Measurements from ENCODE around the gene KLHDC3. TPM values are rescaled to one million over a fixed set of nuclear protein-coding genes. Genes with fewer than 3 reads are reported as not detected.

KLHDC3 gene
- total and polyA plus RNA-seq, 2 of the 13 experiments (the other 11 are each of a cell fraction or from before 2014, with no cell fraction given), result 78.3 to 91.5 TPM

DNA sequence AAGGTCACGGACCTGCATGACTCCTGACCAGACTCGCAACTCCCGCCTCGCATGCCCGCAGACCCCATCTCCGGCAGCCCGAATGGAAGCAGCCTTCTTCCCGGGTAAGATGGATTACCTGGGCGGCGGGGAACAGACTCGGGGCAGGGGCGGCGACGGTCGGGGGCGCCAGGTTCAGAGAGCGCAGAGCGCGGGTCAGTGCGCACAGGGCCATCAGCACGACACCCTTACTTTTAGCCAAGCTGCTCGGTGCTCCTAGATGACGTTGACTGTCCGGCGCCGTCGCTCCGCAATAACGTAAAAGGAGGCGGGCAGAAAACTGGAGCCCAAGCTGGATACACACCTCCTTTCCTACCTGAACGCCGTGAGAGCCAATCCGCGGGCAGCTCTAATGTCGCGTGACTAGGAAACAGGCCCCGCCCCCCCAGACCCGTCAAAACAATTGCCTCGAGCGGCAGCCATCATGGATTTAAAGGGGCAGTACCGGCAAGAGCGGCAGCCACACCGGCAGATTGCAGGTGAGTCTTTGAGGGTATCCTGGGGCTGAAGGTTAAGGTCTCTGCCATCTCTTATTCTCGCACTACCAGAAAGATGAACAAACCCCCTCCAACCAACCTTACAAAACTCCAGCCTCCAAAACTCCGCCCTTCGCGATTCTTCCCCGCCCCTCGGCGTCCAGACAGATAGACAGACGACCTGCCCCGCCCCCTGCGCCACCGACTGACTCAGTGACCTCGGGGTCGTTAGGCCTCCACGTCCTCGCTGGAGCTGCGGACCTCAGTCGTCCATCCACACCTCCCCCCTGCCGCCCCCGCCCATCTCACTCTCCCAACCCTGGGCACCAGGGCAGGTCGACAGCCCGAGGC lies 45.4 kb downstream of the KLHDC3 start, which contains the start of the genes KLC4 and MRPL2 (continued):
- 0 out of 2 replicates have a peak, but pooled peaks have one; percentile 34 for TF ChIP-seq TSC22D2 (CRISPR knock-in tag; IDR thresholded peaks at IDR 0.05; ENCODE audit: borderline replicate concordance)
- no peak; the same call in 1 of the 2 replicates for TF ChIP-seq ZKSCAN8 (CRISPR knock-in tag; IDR thresholded peaks at IDR 0.05; ENCODE audit: borderline replicate concordance)
- peak; percentile 98 for TF ChIP-seq CREB1 (IDR thresholded peaks at IDR 0.05)
- peak; percentile 100 for TF ChIP-seq CREB1 (CRISPR knock-in tag; IDR thresholded peaks at IDR 0.05)
- TF ChIP-seq, protein P1, sequence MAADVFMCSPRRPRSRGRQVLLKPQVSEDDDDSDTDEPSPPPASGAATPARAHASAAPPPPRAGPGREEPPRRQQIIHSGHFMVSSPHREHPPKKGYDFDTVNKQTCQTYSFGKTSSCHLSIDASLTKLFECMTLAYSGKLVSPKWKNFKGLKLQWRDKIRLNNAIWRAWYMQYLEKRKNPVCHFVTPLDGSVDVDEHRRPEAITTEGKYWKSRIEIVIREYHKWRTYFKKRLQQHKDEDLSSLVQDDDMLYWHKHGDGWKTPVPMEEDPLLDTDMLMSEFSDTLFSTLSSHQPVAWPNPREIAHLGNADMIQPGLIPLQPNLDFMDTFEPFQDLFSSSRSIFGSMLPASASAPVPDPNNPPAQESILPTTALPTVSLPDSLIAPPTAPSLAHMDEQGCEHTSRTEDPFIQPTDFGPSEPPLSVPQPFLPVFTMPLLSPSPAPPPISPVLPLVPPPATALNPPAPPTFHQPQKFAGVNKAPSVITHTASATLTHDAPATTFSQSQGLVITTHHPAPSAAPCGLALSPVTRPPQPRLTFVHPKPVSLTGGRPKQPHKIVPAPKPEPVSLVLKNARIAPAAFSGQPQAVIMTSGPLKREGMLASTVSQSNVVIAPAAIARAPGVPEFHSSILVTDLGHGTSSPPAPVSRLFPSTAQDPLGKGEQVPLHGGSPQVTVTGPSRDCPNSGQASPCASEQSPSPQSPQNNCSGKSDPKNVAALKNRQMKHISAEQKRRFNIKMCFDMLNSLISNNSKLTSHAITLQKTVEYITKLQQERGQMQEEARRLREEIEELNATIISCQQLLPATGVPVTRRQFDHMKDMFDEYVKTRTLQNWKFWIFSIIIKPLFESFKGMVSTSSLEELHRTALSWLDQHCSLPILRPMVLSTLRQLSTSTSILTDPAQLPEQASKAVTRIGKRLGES (CRISPR knock-in tag; IDR thresholded peaks at IDR 0.05; ENCODE audit: borderline replicate concordance), result no peak
- TF ChIP-seq RXRA (CRISPR knock-in tag; IDR thresholded peaks at IDR 0.05), result peak; percentile 78
- no peak; the same call in 1 of the 2 replicates for TF ChIP-seq GLI4 (CRISPR knock-in tag; IDR thresholded peaks at IDR 0.05; ENCODE audit: borderline replicate concordance)
- TF ChIP-seq KLF6 (CRISPR knock-in tag; IDR thresholded peaks at IDR 0.05), result 0 out of 2 replicates have a peak, but pooled peaks have one; percentile 76
- TF ChIP-seq ZBTB21 (CRISPR knock-in tag; IDR thresholded peaks at IDR 0.05), result peak; percentile 70
- TF ChIP-seq AGO2 (optimal IDR thresholded peaks at IDR 0.05; ENCODE audit: low read depth, low read length), result no peak
- TF ChIP-seq, protein P2, sequence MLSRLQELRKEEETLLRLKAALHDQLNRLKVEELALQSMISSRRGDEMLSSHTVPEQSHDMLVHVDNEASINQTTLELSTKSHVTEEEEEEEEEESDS (CRISPR knock-in tag; IDR thresholded peaks at IDR 0.05; ENCODE audit: borderline replicate concordance), result no peak
- no peak for TF ChIP-seq ATF7 (IDR thresholded peaks at IDR 0.05)
- TF ChIP-seq ATF7 (CRISPR knock-in tag; IDR thresholded peaks at IDR 0.05), result peak; percentile 61; the same call in 1 of the 2 replicates
- no peak for TF ChIP-seq NFIB (CRISPR knock-in tag; IDR thresholded peaks at IDR 0.05; ENCODE audit: borderline replicate concordance)
- no peak; the same call in 1 of the 2 replicates for TF ChIP-seq EED (CRISPR knock-in tag; IDR thresholded peaks at IDR 0.05)
- TF ChIP-seq, protein P3, sequence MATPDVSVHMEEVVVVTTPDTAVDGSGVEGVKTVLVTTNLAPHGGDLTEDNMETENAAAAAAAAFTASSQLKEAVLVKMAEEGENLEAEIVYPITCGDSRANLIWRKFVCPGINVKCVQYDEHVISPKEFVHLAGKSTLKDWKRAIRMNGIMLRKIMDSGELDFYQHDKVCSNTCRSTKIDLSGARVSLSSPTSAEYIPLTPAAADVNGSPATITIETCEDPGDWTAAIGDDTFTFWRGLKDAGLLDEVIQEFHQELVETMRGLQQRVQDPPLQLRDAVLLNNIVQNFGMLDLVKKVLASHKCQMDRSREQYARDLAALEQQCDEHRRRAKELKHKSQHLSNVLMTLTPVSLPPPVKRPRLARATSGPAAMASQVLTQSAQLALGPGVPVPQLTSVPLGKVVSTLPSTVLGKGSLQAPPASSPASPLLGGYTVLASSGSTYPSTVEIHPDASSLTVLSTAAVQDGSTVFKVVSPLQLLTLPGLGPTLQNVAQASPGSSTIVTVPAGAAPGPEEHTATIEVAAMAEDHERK (CRISPR knock-in tag; IDR thresholded peaks at IDR 0.05; ENCODE audit: low read depth), result peak; percentile 76
- no peak for TF ChIP-seq MBNL3 (CRISPR knock-in tag; conservative IDR thresholded peaks at IDR 0.05)
- no peak; the same call in none of the 2 replicates for TF ChIP-seq ZNF777 (CRISPR knock-in tag; IDR thresholded peaks at IDR 0.05)
- TF ChIP-seq ZNF382 (CRISPR knock-in tag; IDR thresholded peaks at IDR 0.05; ENCODE audit: borderline replicate concordance), result no peak
- no peak for TF ChIP-seq RBM39 (IDR thresholded peaks at IDR 0.05; ENCODE audit: low read depth, low read length, poor library complexity, severe bottlenecking)
